HEK293 (cell line): ENCODE results near the gene SSTR3.

ENCODE experiments used
- GFI1B ChIP-seq: fragments of 450-650 bp; formaldehyde crosslinking; IDR thresholded peaks from 2 replicates; pipeline ENCODE4 v1.5.1; 2016; ENCODE audit warnings: missing biosample characterization, missing genetic modification characterization
- KLF8 ChIP-seq: fragments of 450-650 bp; formaldehyde crosslinking; IDR thresholded peaks from 2 replicates; pipeline ENCODE4 v1.5.1; 2016; ENCODE audit warnings: missing biosample characterization, missing genetic modification characterization
- KLF9 ChIP-seq: fragments of 450-650 bp; formaldehyde crosslinking; IDR thresholded peaks from 2 replicates; pipeline ENCODE4 v1.5.1; 2016; ENCODE audit warnings: missing biosample characterization, missing genetic modification characterization, low read depth
- WT1 ChIP-seq: fragments of 450-650 bp; formaldehyde crosslinking; IDR thresholded peaks from 2 replicates; pipeline ENCODE4 v1.5.1; 2016; ENCODE audit warnings: missing biosample characterization, missing genetic modification characterization
- ZBTB20 ChIP-seq: fragments of 450-650 bp; formaldehyde crosslinking; IDR thresholded peaks from 2 replicates; pipeline ENCODE4 v1.5.1; 2016; ENCODE audit warnings: missing biosample characterization, missing genetic modification characterization
- ZBTB48 ChIP-seq: fragments of 450-650 bp; formaldehyde crosslinking; IDR thresholded peaks from 2 replicates; pipeline ENCODE4 v1.5.1; 2016; ENCODE audit warnings: missing biosample characterization, missing genetic modification characterization
- ZNF202 ChIP-seq: fragments of 450-650 bp; formaldehyde crosslinking; IDR thresholded peaks from 2 replicates; pipeline ENCODE4 v1.5.1; 2016; ENCODE audit warnings: missing biosample characterization, missing genetic modification characterization, borderline replicate concordance
- ZNF211 ChIP-seq: fragments of 450-650 bp; formaldehyde crosslinking; IDR thresholded peaks from 2 replicates; pipeline ENCODE4 v1.5.1; 2016; ENCODE audit warnings: low read depth, missing biosample characterization, missing genetic modification characterization
- ZNF266 ChIP-seq: fragments of 450-650 bp; formaldehyde crosslinking; IDR thresholded peaks from 2 replicates; pipeline ENCODE4 v1.5.1; 2016; ENCODE audit warnings: missing biosample characterization, missing genetic modification characterization, low read depth
- ZNF311 ChIP-seq: fragments of 450-650 bp; formaldehyde crosslinking; IDR thresholded peaks from 2 replicates; pipeline ENCODE4 v1.5.1; 2017; ENCODE audit warnings: missing biosample characterization, missing genetic modification characterization, borderline replicate concordance
- ZNF394 ChIP-seq: fragments of 450-650 bp; formaldehyde crosslinking; IDR thresholded peaks from 2 replicates; pipeline ENCODE4 v1.5.1; 2016; ENCODE audit warnings: missing biosample characterization, missing genetic modification characterization, mild to moderate bottlenecking, moderate library complexity, borderline replicate concordance
- ZNF426 ChIP-seq: fragments of 450-650 bp; formaldehyde crosslinking; IDR thresholded peaks from 2 replicates; pipeline ENCODE4 v1.5.1; 2017; ENCODE audit warnings: missing biosample characterization, missing genetic modification characterization, mild to moderate bottlenecking, inconsistent platforms, moderate library complexity
- ZNF529 ChIP-seq: fragments of 450-650 bp; formaldehyde crosslinking; IDR thresholded peaks from 2 replicates; pipeline ENCODE4 v1.5.1; 2017; ENCODE audit warnings: missing genetic modification characterization, missing biosample characterization; ENCODE audit not compliant: insufficient replicate concordance
- ZNF544 ChIP-seq: fragments of 450-650 bp; formaldehyde crosslinking; IDR thresholded peaks from 2 replicates; pipeline ENCODE4 v1.5.0; 2017; ENCODE audit warnings: missing biosample characterization, missing genetic modification characterization
- ZNF610 ChIP-seq: fragments of 450-650 bp; formaldehyde crosslinking; IDR thresholded peaks from 2 replicates; pipeline ENCODE4 v1.5.1; 2016; ENCODE audit warnings: missing biosample characterization, missing genetic modification characterization, borderline replicate concordance
- ZNF747 ChIP-seq: fragments of 450-650 bp; formaldehyde crosslinking; IDR thresholded peaks from 2 replicates; pipeline ENCODE4 v1.5.1; 2016; ENCODE audit warnings: missing biosample characterization, missing genetic modification characterization
- ZNF76 ChIP-seq: fragments of 450-650 bp; formaldehyde crosslinking; IDR thresholded peaks from 2 replicates; pipeline ENCODE4; 2016; ENCODE audit warnings: low read depth, missing biosample characterization, missing genetic modification characterization, borderline replicate concordance
- ZNF768 ChIP-seq: fragments of 450-650 bp; formaldehyde crosslinking; IDR thresholded peaks from 2 replicates; pipeline ENCODE4 v1.5.1; 2018; ENCODE audit warnings: missing biosample characterization, mild to moderate bottlenecking, missing genetic modification characterization
- ZNF837 ChIP-seq: fragments of 450-650 bp; formaldehyde crosslinking; IDR thresholded peaks from 2 replicates; pipeline ENCODE4 v1.5.1; 2016; ENCODE audit warnings: missing biosample characterization, missing genetic modification characterization
- ZSCAN23 ChIP-seq: fragments of 450-650 bp; formaldehyde crosslinking; IDR thresholded peaks from 2 replicates; pipeline ENCODE4 v1.5.1; 2016; ENCODE audit warnings: missing biosample characterization, missing genetic modification characterization
- TF ChIP-seq, protein P1 (sequence below): fragments of 450-650 bp; formaldehyde crosslinking; conservative IDR thresholded peaks from 2 replicates; pipeline ENCODE4 v1.5.1; 2016; ENCODE audit warnings: low read depth, missing biosample characterization, missing genetic modification characterization
- TF ChIP-seq, protein P2 (sequence below): fragments of 450-650 bp; formaldehyde crosslinking; IDR thresholded peaks from 2 replicates; pipeline ENCODE4 v1.5.1; 2016; ENCODE audit warnings: missing biosample characterization, missing genetic modification characterization
- TF ChIP-seq, protein P3 (sequence below): fragments of 450-650 bp; formaldehyde crosslinking; IDR thresholded peaks from 2 replicates; pipeline ENCODE4 v1.5.0; 2017; ENCODE audit warnings: missing biosample characterization, missing genetic modification characterization, borderline replicate concordance
- TF ChIP-seq, protein P4 (sequence below): fragments of 450-650 bp; formaldehyde crosslinking; IDR thresholded peaks from 2 replicates; pipeline ENCODE4 v1.5.1; 2016; ENCODE audit warnings: missing biosample characterization, missing genetic modification characterization
- TF ChIP-seq, protein P5 (sequence below): fragments of 450-650 bp; formaldehyde crosslinking; IDR thresholded peaks from 2 replicates; pipeline ENCODE4 v1.5.1; 2016; ENCODE audit warnings: missing biosample characterization, missing genetic modification characterization
- TF ChIP-seq, protein P6 (sequence below): fragments of 450-650 bp; formaldehyde crosslinking; IDR thresholded peaks from 2 replicates; pipeline ENCODE4 v1.5.1; 2016; ENCODE audit warnings: missing biosample characterization, missing genetic modification characterization

Gene SSTR3

DNA sequence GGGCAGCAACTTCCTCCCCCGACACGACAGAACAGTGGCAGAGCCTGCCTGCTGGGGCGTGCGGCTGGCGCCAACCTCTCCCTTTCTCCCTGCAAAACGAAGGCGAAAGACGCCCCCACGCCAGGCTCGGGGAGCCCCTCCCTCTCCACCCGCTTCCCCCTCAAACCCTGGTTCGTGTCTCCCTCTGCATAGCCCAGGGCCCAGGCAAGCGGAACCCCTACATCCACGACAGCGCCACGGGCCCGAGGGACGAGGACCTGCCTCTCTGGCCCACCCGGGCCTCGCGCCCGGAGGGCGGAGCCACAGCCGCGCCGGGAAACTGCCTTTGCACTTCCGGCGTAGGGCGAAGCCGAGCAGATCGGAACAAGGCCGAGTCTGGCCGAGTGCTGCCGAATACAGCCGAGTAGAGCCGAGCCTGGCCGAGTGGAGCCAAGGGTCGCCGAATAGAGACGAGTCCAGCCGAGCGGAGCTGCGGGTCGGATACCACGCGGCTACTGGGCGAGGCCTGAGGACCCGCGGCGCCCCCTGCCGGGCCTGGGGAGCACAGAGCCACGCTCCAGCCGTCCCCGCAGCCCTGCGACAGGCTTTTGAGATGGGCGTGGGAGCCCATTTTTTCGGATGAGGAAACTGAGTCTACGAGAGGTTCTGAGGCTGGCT is 13.0 kb downstream of the SSTR3 start (continued):
- TF ChIP-seq, protein P1, sequence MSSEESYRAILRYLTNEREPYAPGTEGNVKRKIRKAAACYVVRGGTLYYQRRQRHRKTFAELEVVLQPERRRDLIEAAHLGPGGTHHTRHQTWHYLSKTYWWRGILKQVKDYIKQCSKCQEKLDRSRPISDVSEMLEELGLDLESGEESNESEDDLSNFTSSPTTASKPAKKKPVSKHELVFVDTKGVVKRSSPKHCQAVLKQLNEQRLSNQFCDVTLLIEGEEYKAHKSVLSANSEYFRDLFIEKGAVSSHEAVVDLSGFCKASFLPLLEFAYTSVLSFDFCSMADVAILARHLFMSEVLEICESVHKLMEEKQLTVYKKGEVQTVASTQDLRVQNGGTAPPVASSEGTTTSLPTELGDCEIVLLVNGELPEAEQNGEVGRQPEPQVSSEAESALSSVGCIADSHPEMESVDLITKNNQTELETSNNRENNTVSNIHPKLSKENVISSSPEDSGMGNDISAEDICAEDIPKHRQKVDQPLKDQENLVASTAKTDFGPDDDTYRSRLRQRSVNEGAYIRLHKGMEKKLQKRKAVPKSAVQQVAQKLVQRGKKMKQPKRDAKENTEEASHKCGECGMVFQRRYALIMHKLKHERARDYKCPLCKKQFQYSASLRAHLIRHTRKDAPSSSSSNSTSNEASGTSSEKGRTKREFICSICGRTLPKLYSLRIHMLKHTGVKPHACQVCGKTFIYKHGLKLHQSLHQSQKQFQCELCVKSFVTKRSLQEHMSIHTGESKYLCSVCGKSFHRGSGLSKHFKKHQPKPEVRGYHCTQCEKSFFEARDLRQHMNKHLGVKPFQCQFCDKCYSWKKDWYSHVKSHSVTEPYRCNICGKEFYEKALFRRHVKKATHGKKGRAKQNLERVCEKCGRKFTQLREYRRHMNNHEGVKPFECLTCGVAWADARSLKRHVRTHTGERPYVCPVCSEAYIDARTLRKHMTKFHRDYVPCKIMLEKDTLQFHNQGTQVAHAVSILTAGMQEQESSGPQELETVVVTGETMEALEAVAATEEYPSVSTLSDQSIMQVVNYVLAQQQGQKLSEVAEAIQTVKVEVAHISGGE (tag by site-specific recombination): peak; percentile 80
- TF ChIP-seq, protein P2, sequence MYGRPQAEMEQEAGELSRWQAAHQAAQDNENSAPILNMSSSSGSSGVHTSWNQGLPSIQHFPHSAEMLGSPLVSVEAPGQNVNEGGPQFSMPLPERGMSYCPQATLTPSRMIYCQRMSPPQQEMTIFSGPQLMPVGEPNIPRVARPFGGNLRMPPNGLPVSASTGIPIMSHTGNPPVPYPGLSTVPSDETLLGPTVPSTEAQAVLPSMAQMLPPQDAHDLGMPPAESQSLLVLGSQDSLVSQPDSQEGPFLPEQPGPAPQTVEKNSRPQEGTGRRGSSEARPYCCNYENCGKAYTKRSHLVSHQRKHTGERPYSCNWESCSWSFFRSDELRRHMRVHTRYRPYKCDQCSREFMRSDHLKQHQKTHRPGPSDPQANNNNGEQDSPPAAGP: peak; percentile 50
- peak; percentile 94 for TF ChIP-seq ZBTB20 (tag by site-specific recombination)
- TF ChIP-seq, protein P3, sequence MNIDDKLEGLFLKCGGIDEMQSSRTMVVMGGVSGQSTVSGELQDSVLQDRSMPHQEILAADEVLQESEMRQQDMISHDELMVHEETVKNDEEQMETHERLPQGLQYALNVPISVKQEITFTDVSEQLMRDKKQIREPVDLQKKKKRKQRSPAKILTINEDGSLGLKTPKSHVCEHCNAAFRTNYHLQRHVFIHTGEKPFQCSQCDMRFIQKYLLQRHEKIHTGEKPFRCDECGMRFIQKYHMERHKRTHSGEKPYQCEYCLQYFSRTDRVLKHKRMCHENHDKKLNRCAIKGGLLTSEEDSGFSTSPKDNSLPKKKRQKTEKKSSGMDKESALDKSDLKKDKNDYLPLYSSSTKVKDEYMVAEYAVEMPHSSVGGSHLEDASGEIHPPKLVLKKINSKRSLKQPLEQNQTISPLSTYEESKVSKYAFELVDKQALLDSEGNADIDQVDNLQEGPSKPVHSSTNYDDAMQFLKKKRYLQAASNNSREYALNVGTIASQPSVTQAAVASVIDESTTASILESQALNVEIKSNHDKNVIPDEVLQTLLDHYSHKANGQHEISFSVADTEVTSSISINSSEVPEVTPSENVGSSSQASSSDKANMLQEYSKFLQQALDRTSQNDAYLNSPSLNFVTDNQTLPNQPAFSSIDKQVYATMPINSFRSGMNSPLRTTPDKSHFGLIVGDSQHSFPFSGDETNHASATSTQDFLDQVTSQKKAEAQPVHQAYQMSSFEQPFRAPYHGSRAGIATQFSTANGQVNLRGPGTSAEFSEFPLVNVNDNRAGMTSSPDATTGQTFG (tag by site-specific recombination): no peak
- 0 out of 2 replicates have a peak, but pooled peaks have one; percentile 23 for TF ChIP-seq WT1 (tag by site-specific recombination)
- TF ChIP-seq, protein P4, sequence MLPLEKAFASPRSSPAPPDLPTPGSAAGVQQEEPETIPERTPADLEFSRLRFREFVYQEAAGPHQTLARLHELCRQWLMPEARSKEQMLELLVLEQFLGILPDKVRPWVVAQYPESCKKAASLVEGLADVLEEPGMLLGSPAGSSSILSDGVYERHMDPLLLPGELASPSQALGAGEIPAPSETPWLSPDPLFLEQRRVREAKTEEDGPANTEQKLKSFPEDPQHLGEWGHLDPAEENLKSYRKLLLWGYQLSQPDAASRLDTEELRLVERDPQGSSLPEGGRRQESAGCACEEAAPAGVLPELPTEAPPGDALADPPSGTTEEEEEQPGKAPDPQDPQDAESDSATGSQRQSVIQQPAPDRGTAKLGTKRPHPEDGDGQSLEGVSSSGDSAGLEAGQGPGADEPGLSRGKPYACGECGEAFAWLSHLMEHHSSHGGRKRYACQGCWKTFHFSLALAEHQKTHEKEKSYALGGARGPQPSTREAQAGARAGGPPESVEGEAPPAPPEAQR (tag by site-specific recombination): no peak
- no peak for TF ChIP-seq GFI1B
- no peak for TF ChIP-seq ZNF747 (tag by site-specific recombination)
- TF ChIP-seq ZNF426: no peak
- peak; percentile 57; the same call in 1 of the 2 replicates for TF ChIP-seq ZNF76 (tag by site-specific recombination)
- TF ChIP-seq ZNF529 (tag by site-specific recombination): no peak
- TF ChIP-seq ZNF394 (tag by site-specific recombination): no peak
- TF ChIP-seq, protein P5, sequence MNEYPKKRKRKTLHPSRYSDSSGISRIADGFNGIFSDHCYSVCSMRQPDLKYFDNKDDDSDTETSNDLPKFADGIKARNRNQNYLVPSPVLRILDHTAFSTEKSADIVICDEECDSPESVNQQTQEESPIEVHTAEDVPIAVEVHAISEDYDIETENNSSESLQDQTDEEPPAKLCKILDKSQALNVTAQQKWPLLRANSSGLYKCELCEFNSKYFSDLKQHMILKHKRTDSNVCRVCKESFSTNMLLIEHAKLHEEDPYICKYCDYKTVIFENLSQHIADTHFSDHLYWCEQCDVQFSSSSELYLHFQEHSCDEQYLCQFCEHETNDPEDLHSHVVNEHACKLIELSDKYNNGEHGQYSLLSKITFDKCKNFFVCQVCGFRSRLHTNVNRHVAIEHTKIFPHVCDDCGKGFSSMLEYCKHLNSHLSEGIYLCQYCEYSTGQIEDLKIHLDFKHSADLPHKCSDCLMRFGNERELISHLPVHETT: no peak
- TF ChIP-seq ZNF266 (tag by site-specific recombination): no peak
- no peak for TF ChIP-seq ZNF202
- 0 out of 2 replicates have a peak, but pooled peaks have one; percentile 65 for TF ChIP-seq ZSCAN23 (tag by site-specific recombination)
- TF ChIP-seq KLF9 (tag by site-specific recombination): peak; percentile 36
- TF ChIP-seq, protein P6, sequence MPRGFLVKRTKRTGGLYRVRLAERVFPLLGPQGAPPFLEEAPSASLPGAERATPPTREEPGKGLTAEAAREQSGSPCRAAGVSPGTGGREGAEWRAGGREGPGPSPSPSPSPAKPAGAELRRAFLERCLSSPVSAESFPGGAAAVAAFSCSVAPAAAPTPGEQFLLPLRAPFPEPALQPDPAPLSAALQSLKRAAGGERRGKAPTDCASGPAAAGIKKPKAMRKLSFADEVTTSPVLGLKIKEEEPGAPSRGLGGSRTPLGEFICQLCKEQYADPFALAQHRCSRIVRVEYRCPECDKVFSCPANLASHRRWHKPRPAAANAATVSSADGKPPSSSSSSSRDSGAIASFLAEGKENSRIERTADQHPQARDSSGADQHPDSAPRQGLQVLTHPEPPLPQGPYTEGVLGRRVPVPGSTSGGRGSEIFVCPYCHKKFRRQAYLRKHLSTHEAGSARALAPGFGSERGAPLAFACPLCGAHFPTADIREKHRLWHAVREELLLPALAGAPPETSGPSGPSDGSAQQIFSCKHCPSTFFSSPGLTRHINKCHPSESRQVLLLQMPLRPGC (tag by site-specific recombination): peak; percentile 50; the same call in 1 of the 2 replicates
- no peak for TF ChIP-seq ZNF768
- TF ChIP-seq ZNF610: no peak; the same call in 1 of the 2 replicates
- peak; percentile 76 for TF ChIP-seq ZBTB48 (tag by site-specific recombination)
- no peak for TF ChIP-seq ZNF211 (tag by site-specific recombination)
- no peak for TF ChIP-seq ZNF837
- no peak for TF ChIP-seq ZNF544
- no peak for TF ChIP-seq ZNF311 (tag by site-specific recombination)
- TF ChIP-seq KLF8 (tag by site-specific recombination): peak; percentile 87
